ENCODE results near the gene TXNRD1. TPM values are rescaled to one million over a fixed set of nuclear protein-coding genes. Genes with fewer than 3 reads are reported as not detected.
"Not testable (repeated sequence)": the region's sequence is repeated elsewhere in the genome, so short reads cannot be mapped to it uniquely, and the experiment has no call there.

Gene TXNRD1
- total RNA-seq, 1 donor from 2014 or later: 102 TPM

- no peak for DNase-seq
Observed at GRCh38 chr12:104242546-104243206, 27.1 kb downstream of the TXNRD1 start.

DNA sequence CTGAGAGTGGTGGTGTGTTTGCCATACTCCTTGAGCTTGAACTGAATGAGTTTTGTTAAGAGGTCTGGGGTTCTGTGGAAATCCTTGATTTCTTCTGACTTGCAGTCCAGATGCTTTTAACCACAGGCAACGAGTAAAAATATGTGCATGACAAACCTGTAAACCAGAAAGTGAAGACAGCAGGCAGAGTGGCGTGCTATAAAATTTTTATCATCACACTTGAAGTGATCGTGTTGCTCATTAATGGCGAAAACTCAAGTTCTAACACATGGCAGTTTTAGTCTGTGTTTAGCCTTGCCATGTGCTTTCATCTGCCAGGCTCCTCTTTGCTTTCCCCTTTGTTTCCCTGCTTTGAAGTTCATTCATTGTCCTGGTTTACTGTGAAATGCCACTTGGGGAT lies 28.0 kb downstream of the TXNRD1 start:
- no peak for DNase-seq

DNA sequence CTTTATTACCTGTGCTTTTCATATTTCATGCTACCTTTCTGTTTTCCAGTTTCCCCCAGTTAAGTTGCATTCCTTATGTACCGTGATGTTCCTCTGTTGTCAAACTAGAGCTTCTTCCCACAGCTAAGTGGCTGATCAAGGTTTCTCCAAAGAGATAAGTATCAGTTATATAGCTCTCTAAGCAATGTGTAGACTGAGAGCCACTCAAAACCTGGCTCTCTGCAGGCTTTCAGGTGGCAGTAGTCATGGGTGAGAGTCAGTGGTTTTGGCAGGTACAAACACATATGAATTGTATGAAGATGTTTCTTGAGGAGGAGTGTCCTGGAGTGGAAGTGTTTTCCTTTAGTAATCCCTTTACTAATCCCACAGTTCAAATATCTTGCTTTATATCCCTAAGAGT lies 28.4 kb downstream of the TXNRD1 start:
- no peak for DNase-seq

- DNase-seq: no peak
Observed at GRCh38 chr12:104247698-104248097, 32.1 kb downstream of the TXNRD1 start.

DNA sequence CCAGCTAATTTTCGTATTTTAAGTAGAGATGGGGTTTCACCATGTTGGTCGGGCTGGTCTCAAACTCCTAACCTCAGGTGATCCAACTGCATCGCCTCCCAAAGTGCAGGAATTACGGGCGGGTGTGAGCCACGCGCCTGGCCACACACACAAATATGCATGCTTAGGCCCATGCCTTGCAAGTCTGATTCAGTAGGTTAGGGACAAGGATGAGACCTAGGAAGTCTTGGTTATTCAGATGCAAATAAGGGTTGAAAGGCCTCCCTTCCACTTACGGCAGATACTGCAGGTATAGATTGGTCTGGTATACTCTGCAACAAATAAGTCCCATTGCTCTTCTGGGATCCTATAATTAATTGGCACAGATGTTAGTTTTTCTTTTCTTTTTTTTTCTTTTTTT lies 32.9 kb downstream of the TXNRD1 start:
- no peak for DNase-seq

DNA sequence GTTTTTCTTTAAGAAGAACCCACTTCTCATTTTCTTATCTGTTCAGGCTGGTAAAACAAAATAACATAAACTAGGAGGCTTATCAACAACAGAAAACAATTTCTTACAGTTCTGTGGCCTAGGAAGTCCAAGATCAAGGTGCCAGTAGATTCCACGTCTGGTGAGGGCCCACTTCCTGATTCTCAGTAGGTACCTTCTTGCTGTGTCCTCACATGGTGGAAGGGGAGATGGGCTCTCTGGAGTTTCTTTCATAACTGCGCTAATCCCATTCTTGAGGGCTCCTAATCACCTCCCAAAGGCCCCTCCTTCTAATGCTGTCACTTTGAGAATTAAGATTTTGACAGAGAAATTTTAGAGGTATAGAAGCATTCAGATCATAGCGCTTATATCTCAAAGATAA lies 33.4 kb downstream of the TXNRD1 start:
- no peak for DNase-seq

- DNase-seq: no peak
Observed at GRCh38 chr12:104249898-104250297, 34.3 kb downstream of the TXNRD1 start.

GRCh38 chr12:104250366-104251125 lies 35.0 kb downstream of the TXNRD1 start:
- no peak for DNase-seq

GRCh38 chr12:104257913-104258472 lies 42.4 kb downstream of the TXNRD1 start:
- DNase-seq: no peak

DNA sequence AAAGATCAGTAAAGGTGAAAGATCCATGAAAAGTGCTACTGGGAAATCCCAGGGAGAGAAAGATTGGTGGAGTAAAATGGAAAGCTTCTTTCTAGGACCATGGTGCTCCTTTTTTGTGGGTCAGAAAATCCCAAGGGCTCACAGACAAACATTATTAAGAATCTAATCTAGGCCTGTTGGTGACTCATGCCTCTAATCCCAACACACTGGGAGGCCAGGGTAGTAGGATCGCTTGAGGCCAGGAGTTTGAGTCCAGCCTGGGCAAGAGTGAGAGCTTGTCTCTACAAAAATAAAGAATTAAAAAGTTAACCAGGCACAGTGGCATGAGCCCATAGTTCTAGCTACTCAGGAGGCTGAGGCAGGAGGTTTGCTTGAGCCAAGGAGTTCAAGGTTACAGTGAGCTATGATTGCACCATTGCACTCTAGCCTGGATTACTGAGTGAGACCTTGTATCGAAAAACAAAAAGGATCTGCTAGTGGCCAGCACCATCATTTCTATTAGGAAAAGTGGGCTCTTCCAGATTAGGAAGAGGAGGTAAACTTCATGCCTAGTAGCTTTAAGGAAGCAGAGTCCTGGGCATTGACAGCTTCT lies 43.0 kb downstream of the TXNRD1 start:
- no peak for DNase-seq

DNA sequence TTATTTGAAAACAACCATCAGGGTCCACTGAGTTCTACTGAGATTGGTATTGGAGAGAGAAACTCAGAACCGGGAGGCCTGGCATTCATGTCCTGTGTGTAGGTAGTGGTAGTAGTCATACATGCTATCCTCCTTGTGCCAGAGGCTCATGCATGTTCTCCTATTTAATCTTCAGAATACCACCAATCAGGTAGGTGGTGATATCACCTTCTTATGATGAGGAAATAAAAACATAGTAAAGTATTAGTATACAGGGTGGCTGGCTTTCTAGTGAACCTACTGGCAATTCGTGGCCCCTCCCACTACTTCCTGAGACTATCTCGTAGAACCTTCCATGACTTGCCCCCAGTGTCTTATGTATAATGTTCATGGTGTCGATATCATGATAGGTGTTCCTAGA lies 47.4 kb downstream of the TXNRD1 start:
- DNase-seq: no peak

DNA sequence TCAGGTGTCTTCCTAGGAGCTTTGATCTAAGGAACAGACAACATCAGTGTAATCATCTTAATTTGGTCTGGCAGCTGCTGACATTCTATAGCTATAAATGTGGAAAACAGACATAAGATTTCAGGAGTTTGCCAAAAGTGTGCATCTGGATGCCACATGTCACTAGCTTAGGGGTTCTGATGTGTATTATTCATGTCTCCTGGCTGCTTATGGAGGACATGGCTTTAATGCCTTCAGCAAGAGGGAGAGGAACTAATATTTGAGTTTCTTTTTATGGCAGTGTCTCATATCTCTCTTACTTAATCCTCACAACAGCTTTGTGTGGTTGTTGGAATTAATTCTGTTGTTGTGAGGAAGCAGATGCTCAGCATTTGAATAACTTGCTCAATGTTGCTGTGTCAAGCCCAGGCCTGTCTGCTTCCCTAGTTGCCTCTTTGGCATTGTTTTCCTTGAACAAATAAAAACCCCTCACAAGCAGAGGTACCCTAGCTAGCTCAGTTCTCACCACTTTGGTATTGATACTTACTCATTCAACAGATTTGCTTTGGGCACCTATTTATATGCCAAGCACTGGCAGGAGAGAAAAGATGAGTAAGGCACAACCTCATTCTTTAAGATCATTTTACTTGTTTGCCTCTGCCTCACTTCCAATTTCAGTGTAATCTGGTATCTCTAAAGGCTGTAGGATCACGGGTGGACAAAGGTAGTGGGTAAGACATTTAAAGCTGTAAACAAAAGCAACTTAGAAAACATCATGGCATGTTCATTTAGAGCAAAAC lies 48.2 kb downstream of the TXNRD1 start:
- DNase-seq: no peak

GRCh38 chr12:104265436-104265835 lies 49.9 kb downstream of the TXNRD1 start:
- not testable (repeated sequence) for DNase-seq

DNA sequence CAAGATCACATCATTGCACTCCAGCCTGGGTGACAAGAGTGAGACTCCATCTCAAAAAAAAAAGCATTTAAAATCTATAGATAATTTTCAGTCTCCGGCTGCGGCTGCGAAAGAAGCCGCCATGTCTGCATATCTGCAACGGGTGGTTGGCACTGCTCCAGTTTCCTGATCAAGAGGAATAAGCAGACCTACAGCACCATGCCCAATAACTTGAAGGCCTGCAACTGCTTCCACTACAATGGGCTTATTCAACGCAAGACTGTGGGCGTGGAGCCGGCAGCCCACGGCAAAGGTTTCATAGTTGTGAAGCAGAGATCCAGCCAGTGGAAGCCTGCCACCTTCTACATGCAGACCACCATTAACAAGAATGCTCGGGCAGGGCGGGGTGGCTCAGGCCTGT lies 57.4 kb downstream of the TXNRD1 start:
- no peak for DNase-seq

- no peak for DNase-seq
Observed at GRCh38 chr12:104273503-104273902, 57.9 kb downstream of the TXNRD1 start.

DNA sequence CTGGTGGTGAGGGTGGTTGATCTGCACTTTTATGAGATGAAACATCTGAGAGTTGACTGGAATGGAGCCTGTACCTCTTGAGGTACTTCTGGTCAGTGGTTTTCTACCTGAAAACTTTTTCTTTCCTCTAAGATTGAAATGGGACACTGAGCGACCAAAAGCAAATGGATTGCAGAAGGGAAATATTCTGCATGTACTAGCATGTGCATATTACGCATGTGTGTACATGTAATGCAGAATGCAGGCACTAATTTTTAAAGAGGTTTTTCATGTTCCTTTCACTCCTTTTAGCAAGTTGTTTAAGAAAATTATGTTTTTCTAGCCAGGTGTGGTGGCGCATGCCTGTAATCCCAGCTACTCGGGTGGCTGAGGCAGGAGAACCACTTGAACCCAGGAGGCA lies 59.2 kb downstream of the TXNRD1 start:
- DNase-seq: no peak

GRCh38 chr12:104275689-104276088 lies 60.1 kb downstream of the TXNRD1 start:
- no peak for DNase-seq

DNA sequence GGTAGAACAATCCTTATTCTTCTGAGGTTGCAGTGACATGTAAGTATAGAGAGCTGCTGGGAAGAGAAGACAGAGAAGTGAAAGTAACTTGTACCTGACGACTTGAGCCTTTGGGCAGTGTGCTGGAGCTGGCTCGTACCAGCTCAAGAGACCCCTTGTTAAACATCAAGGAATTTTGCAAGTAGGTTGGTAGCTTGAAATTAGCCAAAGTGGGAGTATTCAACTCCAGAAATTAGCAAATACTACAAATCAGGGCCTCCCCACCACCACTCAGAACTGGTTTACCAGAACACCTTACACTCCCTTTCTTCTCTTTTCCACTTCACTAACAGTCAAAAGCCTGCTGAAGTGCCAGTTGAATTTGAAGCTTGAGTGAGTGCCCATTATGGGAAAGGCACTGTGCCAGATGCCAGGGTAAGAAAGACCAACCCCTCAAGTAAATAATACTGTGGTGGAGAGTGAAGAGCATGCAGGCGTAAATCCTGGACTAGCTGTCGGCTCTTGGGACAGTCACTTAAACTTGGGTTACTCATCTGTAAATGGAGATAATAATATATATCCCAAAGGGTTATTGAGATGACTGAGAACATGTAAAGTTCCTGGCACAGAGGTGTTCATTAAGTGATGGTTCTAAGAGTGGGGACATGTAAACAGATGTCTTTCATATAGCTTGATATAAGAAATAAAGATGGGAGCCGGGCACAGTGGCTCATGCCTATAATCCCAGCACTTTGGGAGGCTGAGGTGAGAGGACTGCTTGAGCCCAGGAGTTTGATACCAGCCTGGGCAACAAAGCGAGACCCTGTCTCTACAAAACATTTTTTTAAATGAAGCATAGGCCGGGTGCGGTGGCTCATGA lies 60.9 kb downstream of the TXNRD1 start:
- no peak for DNase-seq

DNA sequence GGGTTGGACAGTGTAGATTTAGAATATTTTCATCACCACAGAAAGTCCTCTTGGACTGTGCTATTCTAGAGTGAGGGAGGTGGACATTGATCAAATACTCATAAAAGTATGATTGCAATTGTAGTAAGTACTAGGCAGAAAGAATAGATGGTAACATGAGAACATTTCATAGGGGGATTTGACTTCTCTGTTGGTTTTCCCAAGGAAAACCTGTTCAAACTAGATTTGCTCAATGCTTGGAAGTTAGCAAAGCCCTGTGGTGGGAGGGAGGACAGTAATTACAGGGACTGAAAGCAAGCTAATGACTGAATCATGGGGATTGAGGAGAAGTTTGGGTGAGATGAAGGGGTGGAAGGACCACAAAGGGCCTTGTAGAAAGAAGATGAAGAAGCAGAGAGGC lies 63.6 kb downstream of the TXNRD1 start:
- no peak for DNase-seq

- no peak for DNase-seq
Observed at GRCh38 chr12:104280111-104280510, 64.5 kb downstream of the TXNRD1 start.

DNA sequence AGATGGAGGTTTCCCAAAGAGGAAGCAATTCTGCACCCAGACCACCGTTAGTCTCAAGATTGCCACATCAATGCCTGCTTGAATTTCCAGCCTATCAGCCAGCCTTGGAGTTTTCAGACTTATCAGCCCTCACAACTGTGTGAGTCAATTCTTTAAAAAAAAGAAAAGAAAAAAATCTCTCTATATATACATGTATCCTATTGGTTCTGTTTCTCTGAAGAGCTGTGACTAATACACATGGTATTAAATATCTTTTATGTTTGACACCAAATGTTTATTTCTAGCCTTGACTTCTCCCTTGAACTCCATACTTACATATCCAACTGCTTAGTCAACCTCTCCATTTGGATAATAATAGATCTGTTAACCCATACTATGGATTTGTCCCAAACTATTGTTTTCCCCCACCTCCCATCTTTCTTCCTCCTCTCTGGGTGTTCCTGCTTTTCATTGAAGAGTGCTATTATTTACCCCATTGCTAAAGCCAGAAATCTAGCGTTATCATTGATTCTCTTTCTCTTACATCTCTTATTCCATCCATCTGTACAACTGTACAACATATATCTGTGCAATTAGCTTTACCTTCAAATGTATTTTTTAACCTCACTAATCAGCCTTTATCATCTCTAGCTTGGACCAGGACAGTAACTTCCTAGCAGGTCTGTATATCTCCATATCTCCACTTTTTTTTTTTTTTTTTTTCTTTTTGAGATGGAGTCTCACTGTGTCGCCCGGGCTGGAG lies 65.3 kb downstream of the TXNRD1 start:
- no peak for DNase-seq

All from occipital lobe (tissue), 2 donors.